Prostate gland (tissue), 2 donors: ENCODE results near the gene KRTAP13-4. TPM values are rescaled to one million over a fixed set of nuclear protein-coding genes. Genes with fewer than 3 reads are reported as not detected.

Experiments
- DNase-seq: peaks from one replicate; pipeline ENCODE4 v3.0.0-alpha.2; 2019; ENCODE audit warnings: low spot score
- H3K27ac ChIP-seq, 2 donors: fragments of 200-600 bp; sonication (generic); 2 replicates each; pipeline ENCODE4 v1.5.1; 2017 to 2019
- H3K27me3 ChIP-seq: fragments of 200-600 bp; sonication (generic); replicated peaks from 2 replicates; pipeline ENCODE4 v1.5.1; 2019; ENCODE audit not compliant: insufficient read depth
- H3K36me3 ChIP-seq, 2 donors: fragments of 200-600 bp; sonication (generic); 1 replicate in 1 of 2; 2 replicates in 1 of 2; pipeline versions ENCODE4 v1.5.1 to v1.8.1; 2017 to 2019
- H3K4me1 ChIP-seq: fragments of 200-600 bp; sonication (generic); replicated peaks from 2 replicates; pipeline ENCODE4 v1.5.1; 2019
- H3K4me3 ChIP-seq, 2 donors: fragments of 200-600 bp; sonication (generic); 2 replicates each; pipeline ENCODE4 v1.5.1; 2017 to 2019
- H3K9me3 ChIP-seq: fragments of 200-600 bp; sonication (generic); 2 replicates; pipeline ENCODE4 v1.5.1; 2017
- POLR2A ChIP-seq: fragments of 450-650 bp; IDR thresholded peaks from one replicate; pipeline ENCODE4 v1.6.1; 2016; ENCODE audit warnings: antibody characterized with exemption, mild to moderate bottlenecking
- POLR2AphosphoS5 ChIP-seq: sonication (generic); formaldehyde crosslinking; IDR thresholded peaks from one replicate; pipeline ENCODE4 v1.6.1; 2017; ENCODE audit warnings: antibody characterized with exemption
- WGBS: methylation state at CpG from one replicate; pipeline ENCODE4 v1.1.5; 2018; 5-methylcytosine and 5-hydroxymethylcytosine counted together
- intact Hi-C: fragments of 100-400 bp; cut with DNase I; formaldehyde crosslinking; loops from one replicate; pipeline ENCODE4 v1.14.2; 2022
- total RNA-seq, 2 donors: library from RNA; depleted of rRNA; stranded (reverse); fragments of >200 nt; gene quantifications; one replicate each; pipeline ENCODE4 v1.1.0, GENCODE V29; 2016
- TF ChIP-seq, protein P1 (sequence below), 4 experiments: fragments of 200-600 bp in 2 of 4; fragments of 450-650 bp in 2 of 4; sonication (generic) in 2 of 4; IDR thresholded peaks; 1 replicate in 3 of 4; 2 replicates in 1 of 4; pipeline ENCODE4 v1.5.1; 2016 to 2019; ENCODE audit warnings: antibody characterized with exemption in 4 of 4, mild to moderate bottlenecking in 2 of 4, moderate library complexity in 2 of 4

The KRTAP13-4 gene
- total RNA-seq, 2 donors from 2014 or later, result not detected

DNA sequence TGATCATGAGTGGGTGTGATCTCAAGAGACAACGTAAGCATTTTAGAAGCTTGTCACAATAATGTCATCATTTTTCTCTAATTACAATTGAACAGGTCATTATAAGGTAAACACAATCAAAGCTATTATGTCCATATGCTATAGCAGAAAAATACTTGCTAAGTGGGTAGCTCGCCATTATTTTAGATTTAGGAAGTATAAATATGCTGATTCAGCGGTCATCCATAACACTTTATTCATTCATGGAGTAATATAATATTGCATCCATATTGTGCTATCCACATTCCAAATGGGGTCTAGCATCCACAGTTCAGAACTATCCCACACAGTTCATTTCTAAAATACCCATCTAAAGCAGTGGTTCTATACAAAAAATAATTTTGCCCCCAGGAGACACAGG, 18.5 kb downstream of the KRTAP13-4 start:
- H3K36me3 ChIP-seq, result no peaks in the 10 kb centered on the region
- H3K9me3 ChIP-seq, result no peaks in the 10 kb centered on the region
- TF ChIP-seq POLR2A (no peak), POLR2AphosphoS5 (no peak)
- TF ChIP-seq, protein P1, sequence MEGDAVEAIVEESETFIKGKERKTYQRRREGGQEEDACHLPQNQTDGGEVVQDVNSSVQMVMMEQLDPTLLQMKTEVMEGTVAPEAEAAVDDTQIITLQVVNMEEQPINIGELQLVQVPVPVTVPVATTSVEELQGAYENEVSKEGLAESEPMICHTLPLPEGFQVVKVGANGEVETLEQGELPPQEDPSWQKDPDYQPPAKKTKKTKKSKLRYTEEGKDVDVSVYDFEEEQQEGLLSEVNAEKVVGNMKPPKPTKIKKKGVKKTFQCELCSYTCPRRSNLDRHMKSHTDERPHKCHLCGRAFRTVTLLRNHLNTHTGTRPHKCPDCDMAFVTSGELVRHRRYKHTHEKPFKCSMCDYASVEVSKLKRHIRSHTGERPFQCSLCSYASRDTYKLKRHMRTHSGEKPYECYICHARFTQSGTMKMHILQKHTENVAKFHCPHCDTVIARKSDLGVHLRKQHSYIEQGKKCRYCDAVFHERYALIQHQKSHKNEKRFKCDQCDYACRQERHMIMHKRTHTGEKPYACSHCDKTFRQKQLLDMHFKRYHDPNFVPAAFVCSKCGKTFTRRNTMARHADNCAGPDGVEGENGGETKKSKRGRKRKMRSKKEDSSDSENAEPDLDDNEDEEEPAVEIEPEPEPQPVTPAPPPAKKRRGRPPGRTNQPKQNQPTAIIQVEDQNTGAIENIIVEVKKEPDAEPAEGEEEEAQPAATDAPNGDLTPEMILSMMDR (IDR thresholded peaks at IDR 0.05), result no peak
- intact Hi-C loops, result no loop called here
- no peak for DNase-seq
- no peak overlapping the region for H3K4me3 ChIP-seq
- no peaks in the 10 kb centered on the region for H3K4me1 ChIP-seq
- H3K27ac ChIP-seq, result no peak overlapping the region
- no peaks in the 10 kb centered on the region for H3K27me3 ChIP-seq
- WGBS, result 96% methylated on average over 3 of the region's 3 CpGs

DNA sequence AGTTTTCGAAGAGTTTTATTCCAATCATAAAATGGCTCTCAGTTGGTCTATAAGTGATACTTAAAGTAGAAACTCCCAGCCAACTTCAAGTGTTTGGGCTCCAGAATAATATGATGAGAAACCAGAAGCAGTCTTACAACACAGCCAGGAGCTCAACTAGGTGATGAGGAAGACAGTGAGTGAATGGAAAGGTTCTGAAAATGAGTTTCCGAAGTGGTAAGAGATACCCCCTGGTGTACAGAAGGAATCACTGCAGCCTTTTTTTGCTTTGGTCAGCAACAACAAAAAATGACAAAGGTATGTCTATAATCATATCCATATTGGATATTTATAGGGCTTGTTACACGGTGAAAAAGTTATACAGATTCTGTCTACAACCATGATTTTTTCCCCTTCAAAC, 33.7 kb downstream of the KRTAP13-4 start:
- Histone ChIP-seq H3K27me3 (no peaks in the 10 kb centered on the region), H3K36me3 (no peaks in the 10 kb centered on the region), H3K4me3 (no peak overlapping the region), H3K27ac (no peak overlapping the region), H3K4me1 (no peaks in the 10 kb centered on the region), H3K9me3 (no peaks in the 10 kb centered on the region)
- 58% methylated on average over 3 of the region's 3 CpGs for WGBS
- DNase-seq, result no peak
- TF ChIP-seq, protein P1 (IDR thresholded peaks at IDR 0.05), result peak in 3 of 4 experiments; percentile 25 to 51 (median 47)
- TF ChIP-seq POLR2AphosphoS5 (no peak), POLR2A (no peak)
- intact Hi-C loops, result no loop called here

DNA sequence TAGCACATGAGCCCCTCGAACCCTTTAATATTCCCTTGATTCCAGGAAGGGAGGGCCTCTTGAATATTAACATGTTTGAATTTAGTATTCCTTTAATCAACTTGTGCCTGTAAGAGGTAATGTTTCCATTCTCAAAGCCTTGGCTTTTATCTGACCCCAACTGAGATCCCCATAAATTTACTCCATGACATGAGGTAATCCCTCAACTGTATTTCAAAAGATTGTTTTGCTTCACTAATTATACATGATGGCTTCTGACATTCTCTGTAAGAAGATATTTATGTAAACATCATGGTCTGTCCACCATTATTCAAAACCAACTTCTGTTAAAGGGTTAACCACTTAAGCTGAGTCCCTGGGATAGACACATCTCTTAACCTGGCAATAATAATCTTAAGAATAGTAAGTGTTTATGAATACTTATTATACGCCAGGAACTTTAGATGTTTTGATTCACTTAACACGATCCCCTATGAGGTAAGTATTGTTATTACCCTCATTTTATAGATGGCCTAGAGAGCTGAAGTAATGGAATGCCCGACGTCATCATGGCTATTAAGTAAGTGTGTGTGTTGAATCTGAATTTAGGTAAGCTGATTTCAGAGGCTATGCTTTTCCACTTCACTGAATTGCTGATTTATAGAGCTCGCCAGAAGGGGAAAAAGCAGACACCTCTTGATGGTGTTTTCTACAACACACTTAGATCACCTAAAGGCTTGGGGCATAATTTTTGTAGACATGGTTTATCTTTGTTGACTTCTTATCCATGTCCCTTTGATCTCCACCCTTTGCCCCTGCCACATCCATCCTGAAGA, 39.1 kb downstream of the KRTAP13-4 start:
- WGBS, result 65% methylated on average over 6 of the region's 6 CpGs
- intact Hi-C loops, result no loop called here
- TF ChIP-seq, protein P1 (IDR thresholded peaks at IDR 0.05), result no peak
- TF ChIP-seq POLR2AphosphoS5 (no peak), POLR2A (no peak)

DNA sequence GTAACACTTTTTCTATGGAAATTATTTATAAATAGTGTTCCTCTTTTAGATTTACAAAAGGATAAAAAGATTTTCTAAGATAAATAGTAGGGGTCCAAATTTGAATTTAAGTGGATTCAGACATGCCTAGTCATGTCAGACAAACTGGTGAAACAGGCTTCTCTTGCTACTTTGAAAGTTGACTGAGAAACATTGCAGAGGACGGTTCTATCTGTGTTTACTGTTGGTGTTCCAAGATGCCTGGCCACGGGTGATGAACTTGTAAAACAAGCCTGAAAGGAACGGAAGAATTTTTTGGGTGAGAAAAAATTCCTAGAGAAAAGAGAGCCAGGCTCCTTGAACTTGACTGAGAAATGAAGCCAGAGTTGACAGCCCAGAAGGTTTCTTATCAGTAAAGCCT, 48.0 kb downstream of the KRTAP13-4 start:
- 15% methylated on average over 3 of the region's 3 CpGs for WGBS
- intact Hi-C loops, result no loop called here
- no peak overlapping the region for H3K27ac ChIP-seq

More for the DNA sequence above, 39.1 kb downstream of the KRTAP13-4 start:
- no peak for DNase-seq
- Histone ChIP-seq H3K36me3 (no peaks in the 10 kb centered on the region), H3K27ac (no peak overlapping the region), H3K4me3 (no peak overlapping the region), H3K9me3 (no peaks in the 10 kb centered on the region), H3K4me1 (no peaks in the 10 kb centered on the region), H3K27me3 (no peaks in the 10 kb centered on the region)

More for the DNA sequence above, 48.0 kb downstream of the KRTAP13-4 start:
- TF ChIP-seq POLR2AphosphoS5 (peak; percentile 32), POLR2A (no peak)
- TF ChIP-seq, protein P1 (IDR thresholded peaks at IDR 0.05), result no peak
- no peaks in the 10 kb centered on the region for H3K9me3 ChIP-seq
- no peaks in the 10 kb centered on the region for H3K4me1 ChIP-seq
- no peaks in the 10 kb centered on the region for H3K27me3 ChIP-seq
- H3K4me3 ChIP-seq, result no peak overlapping the region
- peak; percentile 24 for DNase-seq
- no peaks in the 10 kb centered on the region for H3K36me3 ChIP-seq
